Measurements from ENCODE around the gene JAK3.

Gene JAK3

DNA sequence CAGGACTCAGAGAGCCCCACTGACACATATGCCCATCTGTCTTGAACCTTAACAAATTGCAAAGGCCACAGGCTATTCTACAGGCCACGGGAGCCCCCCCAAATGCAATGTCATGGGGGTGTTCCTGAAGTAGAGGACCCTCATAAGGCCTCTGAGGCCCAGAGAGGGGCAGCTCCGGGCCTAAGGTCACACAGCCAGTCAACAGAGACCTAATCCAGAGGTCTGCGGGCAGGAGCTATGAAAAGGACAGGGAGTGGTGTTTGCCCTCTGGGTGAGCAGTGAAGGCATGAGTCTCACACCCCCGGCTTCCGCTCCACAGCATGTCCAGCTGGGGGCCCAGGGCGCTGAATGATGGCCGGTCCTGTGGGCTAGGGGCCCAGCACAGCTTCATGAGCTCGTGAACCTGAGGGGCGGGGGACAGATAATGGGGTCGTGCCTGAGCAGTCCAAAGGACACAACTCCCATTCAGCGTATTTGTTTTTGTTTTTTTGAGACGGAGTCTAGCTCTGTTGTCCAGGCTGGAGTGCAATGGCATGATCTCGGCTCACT, 21.2 kb downstream of the JAK3 start:
- Histone ChIP-seq H3K36me3 (ENCODE audit: insufficient read depth, low read length) (no peaks in the 10 kb centered on the region), H3K9ac (ENCODE audit: insufficient read length) (no peak overlapping the region), H3K9me3 (ENCODE audit: low read depth, low read length) (no peaks in the 10 kb centered on the region), H3K4me3 (no peak overlapping the region), H3K27ac (no peak overlapping the region)
- no peak for TF ChIP-seq POLR2AphosphoS5 (IDR thresholded peaks at IDR 0.05; ENCODE audit: borderline replicate concordance, low read depth, low read length)
- TF ChIP-seq FOXP2 (optimal IDR thresholded peaks at IDR 0.05; ENCODE audit: control extremely low read depth, extremely low read length, insufficient read depth): no peak
- no peak for DNase-seq (ENCODE audit: low read depth, low spot score)

DNA sequence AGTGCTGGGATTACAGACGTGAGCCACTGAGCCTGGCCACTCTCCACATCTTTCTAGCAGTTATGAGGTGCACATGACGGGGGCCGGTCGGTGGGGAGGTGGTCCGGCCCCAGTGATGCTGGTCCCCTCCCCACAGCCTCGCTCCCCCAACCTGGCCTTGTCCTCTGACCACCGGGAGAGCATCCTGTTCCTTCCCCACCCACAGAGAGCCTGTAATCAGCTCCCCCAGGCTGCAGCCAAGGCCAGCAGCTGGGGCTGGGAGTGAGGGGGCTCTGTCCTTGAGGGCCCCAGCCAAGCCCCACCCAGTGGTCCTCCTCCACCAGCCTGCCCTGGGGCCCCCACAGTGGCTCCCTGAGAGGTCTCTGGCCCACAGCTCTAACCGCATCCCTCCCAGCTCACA, 23.4 kb downstream of the JAK3 start:
- Histone ChIP-seq H3K9ac (ENCODE audit: insufficient read length) (no peak overlapping the region), H3K9me3 (ENCODE audit: low read depth, low read length) (no peaks in the 10 kb centered on the region), H3K36me3 (ENCODE audit: insufficient read depth, low read length) (no peaks in the 10 kb centered on the region), H3K27ac (no peak overlapping the region), H3K4me3 (no peak overlapping the region)
- DNase-seq (ENCODE audit: low read depth, low spot score): no peak
- TF ChIP-seq POLR2AphosphoS5 (IDR thresholded peaks at IDR 0.05; ENCODE audit: borderline replicate concordance, low read depth, low read length): no peak
- TF ChIP-seq EZH2 (IDR thresholded peaks at IDR 0.05): no peak
- no peak for TF ChIP-seq FOXP2 (optimal IDR thresholded peaks at IDR 0.05; ENCODE audit: control extremely low read depth, extremely low read length, insufficient read depth)

DNA sequence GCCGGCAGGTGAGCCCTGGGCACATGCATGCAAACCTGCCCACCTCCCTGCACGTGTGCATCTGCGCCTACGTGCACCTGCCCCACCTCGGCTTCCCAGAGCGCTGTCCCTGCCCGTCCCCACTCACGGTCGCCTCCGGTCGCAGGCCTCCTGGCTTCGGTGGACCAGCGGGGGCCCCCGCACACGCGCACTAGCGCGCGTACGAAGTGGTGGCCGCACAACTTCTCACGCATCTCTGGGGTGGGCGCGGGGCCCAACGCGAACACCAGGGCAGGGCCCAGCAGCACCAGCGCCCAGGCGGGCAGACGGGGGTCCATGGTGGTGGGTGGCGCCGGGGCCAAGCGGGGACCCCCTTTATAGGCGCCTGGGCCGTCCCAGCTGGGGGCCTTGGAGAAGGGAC, 26.6 kb downstream of the JAK3 start, which contains the start of gene INSL3:
TSS of gene INSL3 (minus strand) at position 330 of the 400 bp plus-strand sequence. CDS start at position 317, 13 bp downstream.
- DNase-seq (ENCODE audit: low read depth, low spot score): no peak
- no peak within 1 kb of the TSS for H3K4me3 ChIP-seq
- H3K9me3 ChIP-seq (ENCODE audit: low read depth, low read length): no peaks in the 10 kb centered on the region
- H3K27ac ChIP-seq: no peak within 1 kb of the TSS
- no peaks in the 10 kb centered on the region for H3K36me3 ChIP-seq (ENCODE audit: insufficient read depth, low read length)
- no peak for TF ChIP-seq EZH2 (IDR thresholded peaks at IDR 0.05)
- no peak for TF ChIP-seq POLR2AphosphoS5 (IDR thresholded peaks at IDR 0.05; ENCODE audit: borderline replicate concordance, low read depth, low read length)
- no peak for TF ChIP-seq FOXP2 (optimal IDR thresholded peaks at IDR 0.05; ENCODE audit: control extremely low read depth, extremely low read length, insufficient read depth)
- no peak within 1 kb of the TSS for H3K9ac ChIP-seq (ENCODE audit: insufficient read length)

DNA sequence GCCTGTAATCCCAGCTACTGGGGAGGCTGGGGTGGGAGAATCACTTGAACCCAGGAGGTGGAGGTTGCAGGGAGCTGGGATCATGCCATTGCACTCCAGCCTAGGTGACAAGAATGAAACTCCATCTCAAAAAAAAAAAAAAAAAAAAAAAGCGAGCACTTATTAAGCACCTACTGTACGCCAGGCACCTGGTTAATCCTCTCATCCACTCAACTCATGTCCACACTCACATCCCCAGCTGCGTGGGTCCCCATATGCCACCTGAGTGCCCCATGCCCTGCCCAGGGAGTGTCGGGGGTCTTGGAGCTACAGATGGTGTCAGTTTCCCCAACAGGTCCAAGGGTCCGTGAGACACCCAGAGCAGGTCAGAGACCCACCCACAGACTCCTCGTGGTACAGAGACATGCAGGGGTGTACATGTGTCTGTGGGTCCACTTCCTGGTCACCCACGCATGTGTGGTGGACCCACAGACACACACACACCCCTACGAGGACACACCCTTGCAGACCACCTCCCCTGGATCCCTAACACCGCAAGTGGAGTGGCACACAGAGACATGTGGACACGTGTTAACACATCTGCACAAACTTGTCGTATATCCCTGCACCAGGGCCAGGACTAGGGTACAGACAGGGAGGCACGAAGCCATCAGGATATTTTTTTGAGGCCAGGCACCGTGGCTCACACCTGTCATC, 30.0 kb downstream of the JAK3 start:
- no peak overlapping the region for H3K27ac ChIP-seq
- no peak for TF ChIP-seq FOXP2 (optimal IDR thresholded peaks at IDR 0.05; ENCODE audit: control extremely low read depth, extremely low read length, insufficient read depth)
- TF ChIP-seq EZH2 (IDR thresholded peaks at IDR 0.05): no peak
- no peak for TF ChIP-seq POLR2AphosphoS5 (IDR thresholded peaks at IDR 0.05; ENCODE audit: borderline replicate concordance, low read depth, low read length)
- no peak for DNase-seq (ENCODE audit: low read depth, low spot score)
- H3K9ac ChIP-seq (ENCODE audit: insufficient read length): no peak overlapping the region
- H3K36me3 ChIP-seq (ENCODE audit: insufficient read depth, low read length): no peaks in the 10 kb centered on the region
- no peaks in the 10 kb centered on the region for H3K9me3 ChIP-seq (ENCODE audit: low read depth, low read length)
- no peak overlapping the region for H3K4me3 ChIP-seq

DNA sequence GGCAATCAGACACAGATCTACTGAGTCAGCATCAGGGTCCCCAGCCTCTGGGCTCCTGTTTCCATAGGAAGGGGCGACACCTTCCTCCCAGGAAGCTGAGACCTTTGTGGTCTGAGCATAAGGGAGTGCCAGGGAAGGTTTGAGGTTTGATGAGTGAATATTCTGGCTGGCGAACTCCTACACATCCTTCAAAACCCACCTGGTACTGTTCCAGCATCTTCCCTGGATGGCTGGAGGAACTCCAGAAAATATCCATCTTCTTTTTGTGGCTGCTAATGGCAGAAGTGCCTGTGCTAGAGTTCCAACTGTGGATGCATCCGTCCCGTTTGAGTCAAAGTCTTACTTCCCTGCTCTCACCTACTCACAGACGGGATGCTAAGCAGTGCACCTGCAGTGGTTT, 35.7 kb downstream of the JAK3 start:
- H3K9ac ChIP-seq (ENCODE audit: insufficient read length): no peak overlapping the region
- H3K27ac ChIP-seq: no peak overlapping the region
- no peak for TF ChIP-seq EZH2 (IDR thresholded peaks at IDR 0.05)
- no peak for TF ChIP-seq FOXP2 (optimal IDR thresholded peaks at IDR 0.05; ENCODE audit: control extremely low read depth, extremely low read length, insufficient read depth)
- TF ChIP-seq POLR2AphosphoS5 (IDR thresholded peaks at IDR 0.05; ENCODE audit: borderline replicate concordance, low read depth, low read length): no peak
- H3K4me3 ChIP-seq: no peak overlapping the region
- no peak for DNase-seq (ENCODE audit: low read depth, low spot score)
- no peaks in the 10 kb centered on the region for H3K9me3 ChIP-seq (ENCODE audit: low read depth, low read length)
- H3K36me3 ChIP-seq (ENCODE audit: insufficient read depth, low read length): no peaks in the 10 kb centered on the region

DNA sequence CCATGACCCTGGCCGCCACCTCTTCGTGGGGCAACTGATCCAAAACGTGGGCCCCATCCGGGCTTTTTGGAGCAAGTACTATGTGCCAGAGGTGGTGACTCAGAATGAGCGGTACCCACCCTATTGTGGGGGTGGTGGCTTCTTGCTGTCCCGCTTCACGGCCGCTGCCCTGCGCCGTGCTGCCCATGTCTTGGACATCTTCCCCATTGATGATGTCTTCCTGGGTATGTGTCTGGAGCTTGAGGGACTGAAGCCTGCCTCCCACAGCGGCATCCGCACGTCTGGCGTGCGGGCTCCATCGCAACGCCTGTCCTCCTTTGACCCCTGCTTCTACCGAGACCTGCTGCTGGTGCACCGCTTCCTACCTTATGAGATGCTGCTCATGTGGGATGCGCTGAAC, 36.1 kb downstream of the JAK3 start:
- DNase-seq (ENCODE audit: low read depth, low spot score): no peak
- TF ChIP-seq POLR2AphosphoS5 (IDR thresholded peaks at IDR 0.05; ENCODE audit: borderline replicate concordance, low read depth, low read length) (no peak), EZH2 (IDR thresholded peaks at IDR 0.05) (no peak), FOXP2 (optimal IDR thresholded peaks at IDR 0.05; ENCODE audit: control extremely low read depth, extremely low read length, insufficient read depth) (no peak)
- no peaks in the 10 kb centered on the region for H3K9me3 ChIP-seq (ENCODE audit: low read depth, low read length)
- H3K9ac ChIP-seq (ENCODE audit: insufficient read length): no peak overlapping the region
- no peaks in the 10 kb centered on the region for H3K36me3 ChIP-seq (ENCODE audit: insufficient read depth, low read length)
- H3K27ac ChIP-seq: no peak overlapping the region
- H3K4me3 ChIP-seq: no peak overlapping the region

DNA sequence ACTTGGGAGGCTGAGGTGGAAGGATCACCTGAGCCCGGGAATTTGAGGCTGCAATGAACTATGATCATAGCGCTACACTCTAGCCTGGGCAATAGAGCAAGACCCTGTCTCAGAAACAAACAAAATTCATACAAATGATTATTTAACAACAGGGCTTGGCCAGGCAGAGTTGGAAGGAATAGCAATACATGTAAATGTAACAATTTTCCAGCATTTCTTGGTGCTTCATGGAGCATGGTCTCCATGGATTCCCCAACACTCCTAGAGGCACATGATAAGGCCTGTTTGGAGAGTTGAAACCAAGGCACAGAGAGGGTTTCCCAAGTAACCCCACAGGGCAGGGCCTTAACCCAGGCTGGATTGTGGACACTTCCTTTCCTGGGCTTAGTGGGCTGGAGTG, 36.7 kb downstream of the JAK3 start:
- no peak overlapping the region for H3K9ac ChIP-seq (ENCODE audit: insufficient read length)
- TF ChIP-seq FOXP2 (optimal IDR thresholded peaks at IDR 0.05; ENCODE audit: control extremely low read depth, extremely low read length, insufficient read depth) (no peak), POLR2AphosphoS5 (IDR thresholded peaks at IDR 0.05; ENCODE audit: borderline replicate concordance, low read depth, low read length) (no peak), EZH2 (IDR thresholded peaks at IDR 0.05) (no peak)
- no peaks in the 10 kb centered on the region for H3K36me3 ChIP-seq (ENCODE audit: insufficient read depth, low read length)
- no peak overlapping the region for H3K4me3 ChIP-seq
- H3K27ac ChIP-seq: no peak overlapping the region
- DNase-seq (ENCODE audit: low read depth, low spot score): no peak
- H3K9me3 ChIP-seq (ENCODE audit: low read depth, low read length): no peaks in the 10 kb centered on the region

DNA sequence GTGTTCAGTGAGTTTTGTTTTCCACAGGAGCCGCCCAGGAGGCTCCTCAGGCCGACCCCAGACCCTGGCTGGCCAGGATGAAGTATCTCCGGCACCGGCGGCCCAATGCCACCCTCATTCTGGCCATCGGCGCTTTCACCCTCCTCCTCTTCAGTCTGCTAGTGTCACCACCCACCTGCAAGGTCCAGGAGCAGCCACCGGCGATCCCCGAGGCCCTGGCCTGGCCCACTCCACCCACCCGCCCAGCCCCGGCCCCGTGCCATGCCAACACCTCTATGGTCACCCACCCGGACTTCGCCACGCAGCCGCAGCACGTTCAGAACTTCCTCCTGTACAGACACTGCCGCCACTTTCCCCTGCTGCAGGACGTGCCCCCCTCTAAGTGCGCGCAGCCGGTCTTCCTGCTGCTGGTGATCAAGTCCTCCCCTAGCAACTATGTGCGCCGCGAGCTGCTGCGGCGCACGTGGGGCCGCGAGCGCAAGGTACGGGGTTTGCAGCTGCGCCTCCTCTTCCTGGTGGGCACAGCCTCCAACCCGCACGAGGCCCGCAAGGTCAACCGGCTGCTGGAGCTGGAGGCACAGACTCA, 40.0 kb downstream of the JAK3 start:
- no peak for DNase-seq (ENCODE audit: low read depth, low spot score)
- Histone ChIP-seq H3K4me3 (no peak overlapping the region), H3K27ac (no peak overlapping the region), H3K36me3 (ENCODE audit: insufficient read depth, low read length) (no peaks in the 10 kb centered on the region), H3K9ac (ENCODE audit: insufficient read length) (no peak overlapping the region), H3K9me3 (ENCODE audit: low read depth, low read length) (no peaks in the 10 kb centered on the region)
- TF ChIP-seq POLR2AphosphoS5 (IDR thresholded peaks at IDR 0.05; ENCODE audit: borderline replicate concordance, low read depth, low read length) (no peak), FOXP2 (optimal IDR thresholded peaks at IDR 0.05; ENCODE audit: control extremely low read depth, extremely low read length, insufficient read depth) (no peak), EZH2 (IDR thresholded peaks at IDR 0.05) (no peak)

Measured in SK-N-MC (cell line).